GM18526 (cell line): ENCODE results near the gene SEC14L2.

Experiments
- POLR2A ChIP-seq: IDR thresholded peaks from 3 replicates; pipeline ENCODE4 v1.6.1; 2011; ENCODE audit not compliant: insufficient read length; ENCODE audit errors: extremely low read depth

The SEC14L2 gene

DNA sequence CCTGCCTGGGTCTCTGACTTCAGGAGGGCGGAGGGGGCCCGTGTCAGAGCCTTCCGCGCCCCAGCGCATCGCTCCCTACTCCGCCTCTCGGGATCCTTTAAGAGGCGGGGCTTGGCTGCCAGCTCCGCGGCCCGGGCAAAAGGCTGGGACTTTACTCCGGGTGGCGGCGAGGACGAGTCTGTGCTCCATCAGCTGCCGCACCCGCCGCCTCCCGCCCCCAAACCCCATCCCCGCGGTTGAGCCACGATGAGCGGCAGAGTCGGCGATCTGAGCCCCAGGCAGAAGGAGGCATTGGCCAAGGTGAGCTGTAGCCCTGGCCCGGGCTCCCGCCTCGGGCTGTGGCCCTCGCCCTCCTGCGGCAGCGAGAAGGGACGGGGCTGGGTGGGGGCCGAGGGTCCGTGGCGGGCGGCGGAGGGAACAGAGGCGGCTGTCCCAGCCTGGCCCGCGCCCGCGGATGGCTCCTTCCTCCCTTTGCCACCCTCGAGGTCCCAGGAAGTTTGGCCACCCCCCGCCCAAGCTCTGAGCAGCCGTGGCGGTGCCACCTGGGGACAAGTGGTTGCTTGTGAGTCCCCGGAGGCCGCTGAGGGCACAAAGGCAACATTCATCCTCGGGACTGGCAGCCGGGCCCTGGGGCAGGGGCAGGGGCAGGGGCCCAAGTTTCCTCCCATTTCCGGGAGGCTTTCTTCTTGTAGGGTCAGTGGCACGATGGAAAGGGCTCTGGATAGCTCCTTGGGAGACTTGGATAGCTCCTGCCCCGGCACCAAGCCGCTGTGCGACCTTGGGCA is at the start of gene SEC14L2:
TSS of gene SEC14L2 (plus strand) at position 148 of the 785 bp plus-strand sequence. CDS start at position 247, 99 bp downstream.
- TF ChIP-seq POLR2A: peak; percentile 12

DNA sequence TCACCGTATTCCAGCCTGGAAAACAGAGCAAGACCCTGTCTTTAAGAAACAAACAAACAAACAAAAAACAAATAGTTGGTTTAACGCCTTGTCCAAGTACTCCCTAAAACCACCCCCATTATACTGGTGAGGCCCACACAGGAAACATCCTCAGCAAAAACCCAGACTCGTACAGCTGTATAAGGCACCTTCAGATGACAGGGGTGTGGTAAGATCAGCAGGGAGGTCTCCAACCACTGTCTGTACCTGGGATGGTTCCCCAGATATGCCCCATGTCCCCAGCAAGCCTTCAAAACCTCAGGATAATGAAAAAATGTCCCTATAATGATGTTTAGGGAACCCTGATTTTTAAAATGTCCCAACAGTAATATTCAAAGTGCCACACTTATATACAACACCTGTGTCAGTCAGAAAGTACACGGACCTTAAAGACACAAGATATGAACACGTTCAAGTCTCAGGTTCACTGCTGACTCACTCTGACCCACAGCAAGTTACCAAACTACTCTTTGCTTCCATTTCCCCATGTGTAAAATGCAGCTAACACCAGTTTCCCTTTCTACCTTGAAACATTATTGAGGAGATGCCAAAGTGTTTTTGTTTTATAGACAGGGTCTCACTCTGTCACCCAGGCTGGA is 49.4 kb upstream of the SEC14L2 start:
- TF ChIP-seq POLR2A: no peak

GRCh38 chr22:30348404-30348803 is 48.4 kb upstream of the SEC14L2 start:
- TF ChIP-seq POLR2A: no peak

DNA sequence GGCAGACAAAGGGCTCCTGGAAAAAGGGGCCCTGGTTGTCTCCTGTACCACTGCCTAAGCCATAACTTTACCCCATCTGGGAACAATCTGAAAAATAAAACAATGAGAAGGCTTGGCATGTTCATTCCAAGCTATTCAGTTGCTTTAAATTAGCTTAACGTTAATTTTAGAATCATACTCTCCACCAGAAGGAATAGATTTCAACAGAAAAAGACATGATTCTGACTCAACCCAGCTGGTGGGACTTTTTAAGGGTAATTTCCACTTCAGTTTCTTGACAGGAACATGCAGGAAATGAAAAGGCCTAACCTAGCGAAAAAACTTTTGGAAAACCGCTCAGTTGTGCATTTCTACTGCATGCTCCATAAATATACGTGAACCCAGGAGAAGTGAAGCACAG is 48.0 kb upstream of the SEC14L2 start:
- TF ChIP-seq POLR2A: no peak

DNA sequence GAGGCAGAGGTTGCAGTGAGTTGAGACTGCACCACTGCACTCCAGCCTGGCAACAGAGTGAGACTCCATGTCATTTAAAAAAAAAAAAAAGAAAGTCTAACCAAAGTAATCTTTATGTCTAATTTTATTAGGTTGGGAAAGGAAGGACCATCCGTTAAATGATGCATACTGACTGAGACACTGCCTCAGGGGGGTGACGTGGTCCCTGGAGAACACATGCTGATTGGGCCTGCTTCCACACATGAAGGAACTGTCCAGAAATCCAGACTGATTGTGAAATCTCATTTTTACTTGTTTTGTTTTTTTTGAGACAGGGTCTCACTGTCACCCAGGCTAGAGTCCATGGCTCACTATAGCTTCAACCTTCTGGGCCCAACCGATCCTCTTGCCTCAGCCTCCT is 45.6 kb upstream of the SEC14L2 start:
- TF ChIP-seq POLR2A: no peak

DNA sequence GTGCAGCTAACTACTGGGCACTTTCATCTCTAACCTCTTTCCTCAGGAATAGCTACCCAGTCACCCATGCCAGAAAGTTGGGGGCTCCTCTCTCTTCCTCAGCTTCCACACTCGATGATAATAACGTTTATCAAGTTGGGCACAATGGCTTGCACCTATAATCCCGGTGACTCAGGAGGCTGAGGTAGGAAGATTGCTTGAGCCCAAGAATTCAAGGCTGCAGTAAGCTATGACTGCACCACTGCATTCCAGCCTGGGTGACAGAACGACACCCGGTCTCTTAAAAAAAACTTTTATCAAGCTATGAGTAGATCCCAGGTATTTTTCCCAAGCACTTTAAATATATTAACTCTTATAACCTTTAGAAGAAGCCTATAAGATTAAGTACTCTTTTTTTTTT is 42.2 kb upstream of the SEC14L2 start:
- TF ChIP-seq POLR2A: no peak

DNA sequence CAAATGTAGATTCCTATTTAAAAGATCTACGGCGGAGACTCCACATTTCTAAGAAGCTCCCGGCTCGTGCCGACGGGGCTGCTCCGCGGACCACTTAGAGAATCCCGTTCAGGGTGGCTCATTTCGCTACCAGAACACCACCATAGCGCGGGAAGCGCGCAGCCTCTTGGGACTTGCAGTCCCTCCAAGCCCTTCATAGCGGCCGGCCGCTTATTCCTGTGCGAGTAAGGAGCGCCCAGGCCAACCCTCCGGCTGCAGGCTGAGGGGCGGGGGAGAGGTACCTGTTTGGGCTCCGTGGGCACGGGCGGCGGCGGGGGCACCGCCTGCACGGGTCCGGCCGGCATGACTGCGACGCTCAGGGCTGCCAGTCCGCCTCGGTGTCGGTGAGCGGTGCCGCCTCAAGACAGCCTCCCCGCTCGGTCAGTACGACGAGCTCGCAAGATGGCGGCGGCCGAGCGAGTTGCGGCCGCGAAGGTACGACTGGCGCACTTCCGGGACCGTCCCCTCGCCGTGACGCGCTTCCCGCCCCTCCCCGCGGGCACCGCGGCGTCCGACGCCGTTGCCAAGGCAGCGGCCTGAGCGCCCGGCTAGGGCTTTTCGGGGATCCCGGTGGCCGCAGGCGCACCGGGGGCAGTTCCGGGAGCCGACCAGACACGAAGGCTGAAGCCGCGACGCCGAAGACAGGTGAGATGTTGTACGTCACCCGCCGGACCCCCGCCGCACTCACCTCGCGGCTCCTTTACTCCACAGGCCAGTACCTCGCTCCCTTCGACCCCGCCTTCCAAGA is 40.2 kb upstream of the SEC14L2 start, which contains the start of the genes CCDC157 and SF3A1:
TSS of gene CCDC157 (plus strand) at position 559 of the 787 bp plus-strand sequence. CDS start 8,994 bp downstream, outside the sequence.
TSS of gene SF3A1 (minus strand) at position 446 of the 787 bp plus-strand sequence. CDS start at position 344, 102 bp downstream.
- TF ChIP-seq POLR2A: peak; percentile 94

GRCh38 chr22:30357236-30357570 is 39.6 kb upstream of the SEC14L2 start:
- TF ChIP-seq POLR2A: no peak

DNA sequence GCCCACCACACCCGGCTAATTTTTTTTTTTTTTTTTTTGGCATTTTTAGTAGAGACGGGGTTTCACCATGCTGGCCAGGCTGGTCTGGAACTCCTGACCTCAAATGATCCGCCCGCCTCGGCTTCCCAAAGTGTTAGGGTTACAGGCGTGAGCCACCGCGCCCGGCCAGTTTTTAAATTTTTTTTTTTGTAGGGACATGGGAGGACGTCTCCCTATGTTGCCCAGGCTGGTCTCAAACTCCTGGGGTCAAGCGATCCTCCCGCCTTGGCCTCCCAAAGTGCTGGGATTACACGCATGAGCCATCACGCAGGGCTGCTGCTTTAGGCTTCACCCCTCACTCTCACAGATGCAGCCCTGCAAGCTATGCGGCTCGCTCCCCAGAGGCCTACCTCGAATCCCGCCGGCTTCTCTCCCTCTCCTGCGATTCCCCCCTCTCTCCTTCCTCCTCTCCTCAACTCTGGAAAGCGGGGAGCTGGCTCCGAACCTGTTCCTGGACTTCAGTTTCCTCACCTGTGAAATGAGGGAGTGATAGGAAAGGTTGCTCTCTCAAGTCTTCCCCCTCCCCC is 39.1 kb upstream of the SEC14L2 start:
- no peak for TF ChIP-seq POLR2A

- TF ChIP-seq POLR2A: no peak
Observed at GRCh38 chr22:30358541-30358940, 38.3 kb upstream of the SEC14L2 start.

DNA sequence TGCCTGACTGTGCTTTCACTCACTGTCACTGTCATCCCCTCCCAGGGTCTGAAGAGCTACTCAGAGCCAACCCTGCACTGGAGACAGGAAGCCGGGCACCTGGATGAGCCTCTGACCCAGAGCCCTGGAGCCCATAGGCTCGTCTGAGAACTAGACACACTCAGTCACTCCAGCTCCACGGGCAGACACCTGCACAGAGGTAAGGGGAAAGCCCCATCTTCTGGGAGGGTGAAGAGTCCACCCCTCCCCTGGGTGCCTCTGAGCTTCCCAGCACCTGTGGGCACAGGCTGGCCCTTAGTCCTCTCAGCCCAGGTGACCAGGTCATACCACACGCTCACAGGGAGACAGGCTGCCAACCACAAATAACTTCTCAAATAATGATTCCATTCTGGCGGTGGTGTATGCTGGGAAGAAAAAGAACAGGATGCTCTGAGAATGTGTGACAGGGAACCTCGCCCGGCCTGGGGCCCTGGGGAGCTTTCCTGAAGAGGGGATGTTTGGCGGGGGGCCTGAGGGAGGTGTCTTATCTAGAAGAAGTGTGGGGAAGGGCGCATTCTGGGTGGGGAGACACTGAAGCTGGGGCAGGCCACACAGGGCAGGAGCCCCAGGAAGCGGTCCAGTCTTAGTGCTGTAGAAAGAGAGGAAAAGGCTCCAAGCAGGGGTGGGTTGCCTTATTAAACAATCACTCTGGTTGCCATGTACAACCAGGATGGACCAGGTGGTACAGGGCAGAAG is 34.7 kb upstream of the SEC14L2 start:
- no peak for TF ChIP-seq POLR2A

- TF ChIP-seq POLR2A: no peak
Observed at GRCh38 chr22:30362651-30363281, 34.1 kb upstream of the SEC14L2 start.

DNA sequence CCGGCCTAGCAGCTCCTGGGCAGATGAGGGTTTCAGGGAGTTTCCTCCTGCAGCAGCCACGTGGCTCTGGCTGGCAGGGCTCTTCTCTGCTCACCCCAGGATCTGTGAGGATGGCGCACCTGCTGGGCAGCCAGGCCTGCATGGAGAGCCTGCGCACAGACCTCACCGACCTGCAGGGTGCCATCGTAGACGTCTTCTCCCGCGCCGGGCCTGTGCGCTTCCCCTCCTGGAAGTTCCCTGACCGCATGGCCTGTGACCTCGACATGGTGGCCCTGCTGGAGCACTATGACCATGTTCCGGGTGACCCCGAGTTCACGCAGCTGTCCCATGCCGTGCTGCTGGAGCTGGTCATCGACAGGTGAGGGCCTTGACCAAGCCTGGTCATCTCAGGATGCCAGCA is 30.9 kb upstream of the SEC14L2 start:
- no peak for TF ChIP-seq POLR2A

GRCh38 chr22:30368420-30368819 is 28.4 kb upstream of the SEC14L2 start:
- no peak for TF ChIP-seq POLR2A
